ENCODE data around the gene PTPRF.
"Not testable (repeated sequence)": the region's sequence is repeated elsewhere in the genome, so short reads cannot be mapped to it uniquely, and the experiment has no call there.

The PTPRF gene

DNA sequence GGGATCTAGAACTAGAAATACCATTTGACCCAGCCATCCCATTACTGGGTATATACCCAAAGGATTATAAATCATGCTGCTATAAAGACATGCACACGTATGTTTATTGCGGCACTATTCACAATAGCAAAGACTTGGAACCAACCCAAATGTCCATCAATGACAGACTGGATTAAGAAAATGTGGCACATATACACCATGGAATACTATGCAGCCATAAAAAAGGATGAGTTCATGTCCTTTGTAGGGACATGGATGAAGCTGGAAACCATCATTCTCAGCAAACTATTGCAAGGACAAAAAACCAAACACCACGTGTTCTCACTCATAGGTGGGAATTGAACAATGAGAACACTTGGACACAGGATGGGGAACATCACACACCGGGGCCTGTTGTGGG is 107.7 kb downstream of the PTPRF start:
- not testable (repeated sequence) for DNase-seq

DNA sequence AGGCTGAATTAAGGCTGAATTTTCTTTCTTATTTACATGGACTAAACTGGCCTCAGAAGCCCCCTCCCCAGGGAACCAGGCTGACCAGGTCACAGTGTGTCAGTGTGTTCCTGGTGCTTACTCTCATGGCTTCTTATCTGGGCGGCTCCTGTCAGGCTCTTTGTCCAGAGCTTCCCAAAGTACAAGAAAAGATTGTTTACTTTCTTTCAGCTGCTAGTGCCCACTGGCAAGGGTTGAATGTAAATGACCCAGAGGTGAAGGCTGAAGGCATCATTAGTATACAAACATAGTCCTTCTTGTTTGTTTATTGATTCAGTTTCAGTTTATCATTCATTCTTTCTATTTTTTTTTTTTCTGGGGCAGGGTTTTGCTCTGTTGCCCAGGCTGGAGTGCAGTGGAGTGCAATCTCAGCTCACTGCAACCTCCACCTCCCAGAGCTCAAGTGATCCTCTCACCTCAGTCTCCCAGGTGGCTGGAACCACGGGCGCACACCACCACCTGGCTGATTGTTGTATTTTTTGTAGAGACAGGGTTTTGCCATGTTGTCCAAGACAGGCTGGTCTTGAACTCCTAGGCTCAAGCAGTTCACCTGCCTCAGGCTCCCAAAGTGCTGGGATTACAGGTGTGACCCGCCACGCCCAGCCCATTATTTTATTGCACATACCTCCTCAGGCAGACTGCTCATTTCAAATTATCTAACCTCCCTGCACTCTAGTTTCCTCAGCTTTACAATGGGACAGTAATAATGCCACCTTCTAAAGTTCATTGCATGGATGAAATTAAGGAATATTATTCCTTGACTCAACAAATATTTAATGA is 109.5 kb downstream of the PTPRF start:
- DNase-seq: no peak

DNA sequence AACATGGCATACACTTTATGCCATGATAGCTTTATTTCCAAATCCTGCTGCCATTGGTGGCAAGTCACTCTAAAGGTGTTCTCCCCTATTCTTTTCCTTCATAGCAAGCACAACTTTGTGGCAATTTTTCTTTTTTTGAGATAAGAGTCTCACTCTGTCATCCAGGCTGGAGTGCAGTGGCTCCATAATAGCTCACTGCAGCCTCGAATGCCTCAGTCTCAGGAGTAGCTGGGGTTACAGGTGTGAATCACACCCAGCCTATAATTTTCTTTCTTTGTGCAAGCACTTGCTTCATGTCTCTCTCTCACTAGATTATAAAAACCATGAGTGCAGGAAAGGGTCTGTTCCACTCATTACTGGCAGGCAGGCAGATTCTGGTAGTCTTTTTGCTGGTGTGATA is 113.9 kb downstream of the PTPRF start:
- DNase-seq: no peak

DNA sequence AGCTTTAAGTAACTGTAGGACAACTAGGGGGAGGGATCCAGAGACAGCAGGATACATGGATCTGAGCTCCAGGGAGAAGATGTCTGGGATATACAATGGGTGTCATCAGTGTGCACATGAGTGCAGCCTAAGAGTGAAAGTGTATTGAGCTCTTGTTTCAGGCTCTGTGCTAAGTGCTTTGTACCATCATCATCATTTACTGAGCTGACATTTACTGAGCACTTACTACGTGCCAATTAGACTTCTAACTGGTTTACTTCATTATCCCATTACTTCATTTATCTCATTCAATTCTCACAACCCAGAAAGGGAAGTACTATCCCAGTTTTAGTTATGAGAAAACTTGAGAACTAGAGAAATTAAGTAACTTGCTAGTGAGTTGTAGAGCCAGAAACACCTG is 114.8 kb downstream of the PTPRF start:
- no peak for DNase-seq

DNA sequence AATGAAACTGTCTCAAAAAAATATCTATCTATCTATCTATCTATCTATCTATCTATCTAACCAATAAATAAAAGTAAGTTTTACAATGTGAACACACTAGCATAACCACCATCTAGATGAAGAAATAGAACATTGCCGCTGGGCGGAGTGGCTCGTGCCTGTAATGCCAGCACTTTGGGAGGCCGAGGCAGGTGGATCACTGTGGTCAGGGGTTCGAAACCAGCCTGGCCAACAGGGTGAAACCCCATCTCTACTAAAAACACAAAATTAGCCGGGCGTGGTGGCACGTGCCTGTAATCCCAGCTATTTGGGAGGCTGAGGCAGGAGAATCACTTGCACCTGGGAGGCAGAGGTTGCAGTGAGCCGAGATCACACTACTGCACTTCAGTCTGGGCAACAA is 116.6 kb downstream of the PTPRF start:
- DNase-seq: not testable (repeated sequence)

DNA sequence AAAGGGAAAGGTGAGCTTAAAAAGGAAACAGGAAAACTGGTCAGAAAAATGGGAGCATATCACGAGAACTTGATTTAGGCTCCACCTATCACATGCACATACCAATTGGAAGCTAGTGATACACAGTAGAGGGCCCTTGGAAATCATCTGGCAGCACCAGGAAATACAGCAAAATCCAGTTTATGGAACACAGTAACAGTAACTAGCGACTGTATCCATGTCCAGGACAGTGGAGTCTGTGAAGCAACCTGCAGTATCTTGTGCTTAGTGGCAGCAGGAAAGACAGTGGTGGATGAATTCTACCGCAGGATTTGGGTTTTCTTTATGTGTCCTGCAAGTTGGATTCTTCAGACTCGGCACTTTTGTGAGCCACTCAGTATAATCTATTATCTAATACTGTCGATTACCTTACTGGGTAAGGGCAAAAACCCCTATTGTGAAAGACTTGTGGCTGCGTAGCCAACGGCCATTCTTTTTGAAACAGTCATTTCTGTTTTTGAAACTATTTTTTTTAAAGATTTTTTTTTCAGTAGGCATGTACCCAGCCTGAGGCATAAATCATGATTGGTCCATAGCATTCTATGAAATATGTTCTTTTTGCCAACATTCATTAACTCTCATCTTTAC is 117.7 kb downstream of the PTPRF start:
- no peak for DNase-seq

DNA sequence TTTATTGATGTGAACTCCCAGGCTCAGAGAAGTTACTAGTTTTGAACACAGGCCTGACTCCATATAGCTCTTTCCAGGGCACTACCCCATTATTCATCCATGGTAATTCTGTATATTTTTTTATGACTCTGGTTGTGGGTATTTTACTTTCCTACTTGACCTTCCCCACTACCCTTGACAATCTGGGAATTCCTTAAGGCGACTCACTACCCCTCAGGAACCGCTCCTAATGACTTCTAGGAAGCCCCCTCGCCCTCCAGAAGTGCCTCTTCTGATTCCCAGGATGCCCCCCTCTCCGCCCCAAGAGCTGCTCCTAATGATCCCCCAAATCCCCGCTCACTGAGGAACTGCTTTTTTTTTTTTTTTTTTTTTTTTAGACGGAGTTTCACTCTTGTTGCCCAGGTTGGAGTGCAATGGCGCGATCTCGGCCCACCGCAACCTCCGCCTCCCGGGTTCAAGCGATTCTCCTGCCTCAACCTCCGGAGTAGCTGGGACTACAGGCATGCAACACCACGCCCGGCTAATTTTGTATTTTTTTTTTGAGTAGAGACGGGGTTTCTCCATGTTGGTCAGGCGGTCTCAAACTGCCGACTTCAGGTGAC is 118.3 kb downstream of the PTPRF start:
- DNase-seq: no peak

DNA sequence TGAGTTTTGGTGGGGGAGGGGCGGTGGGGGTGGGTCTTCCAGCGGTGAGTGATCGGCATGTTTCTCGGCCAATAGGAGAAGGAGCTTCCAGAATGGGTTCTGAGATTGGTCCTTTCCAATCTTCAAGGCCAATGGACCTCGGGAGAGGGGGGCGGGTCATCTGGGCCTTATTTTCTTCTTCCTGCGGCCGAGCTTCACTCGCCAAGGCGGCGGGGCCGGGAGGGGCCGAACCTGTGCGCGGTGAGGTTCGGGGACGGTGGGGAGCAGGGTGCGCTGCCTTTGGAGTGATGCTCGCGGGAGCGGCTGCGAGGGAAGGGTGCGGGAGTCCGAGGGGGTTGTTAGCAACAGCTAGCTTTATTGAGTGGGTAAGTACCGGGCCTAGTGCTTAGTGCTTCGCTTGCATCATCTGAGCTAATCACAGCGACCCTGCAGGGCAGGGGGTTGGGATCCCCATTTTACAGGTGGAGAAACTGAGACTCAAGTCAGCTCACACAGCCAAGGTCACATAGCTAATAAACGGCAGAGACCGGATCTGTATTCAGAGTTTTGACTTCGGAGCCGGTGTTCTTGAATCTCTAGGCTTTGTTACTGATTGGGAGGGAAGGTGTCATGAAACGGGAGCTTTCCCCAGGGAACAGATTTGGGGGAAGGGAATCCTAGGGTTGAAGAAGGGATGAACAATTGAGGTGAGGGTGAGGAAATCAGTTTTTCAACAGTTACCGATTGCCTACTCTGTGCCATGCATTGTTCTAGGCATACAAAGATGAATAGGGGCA is 119.8 kb downstream of the PTPRF start:
- peak; percentile 88 for DNase-seq

DNA sequence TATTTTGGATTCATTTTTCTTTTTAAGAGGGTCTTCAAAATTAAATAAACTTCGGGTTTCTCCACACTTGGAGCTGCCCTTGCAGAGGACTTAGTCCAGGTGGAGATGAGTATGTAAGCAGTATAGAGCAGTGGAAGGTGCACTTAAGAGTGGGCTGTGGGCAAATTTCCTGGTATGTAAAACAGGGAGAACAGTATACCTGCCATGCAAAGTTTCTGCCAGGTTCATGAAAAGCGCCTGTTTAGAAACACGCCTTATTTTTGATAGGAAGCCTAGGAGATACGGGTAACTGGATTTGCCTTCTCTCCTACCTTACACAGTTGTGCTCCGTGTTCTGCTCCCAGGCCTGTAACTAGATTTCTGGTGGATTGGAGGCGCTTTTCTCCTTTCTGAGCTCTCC is 120.5 kb downstream of the PTPRF start:
- no peak for DNase-seq

DNA sequence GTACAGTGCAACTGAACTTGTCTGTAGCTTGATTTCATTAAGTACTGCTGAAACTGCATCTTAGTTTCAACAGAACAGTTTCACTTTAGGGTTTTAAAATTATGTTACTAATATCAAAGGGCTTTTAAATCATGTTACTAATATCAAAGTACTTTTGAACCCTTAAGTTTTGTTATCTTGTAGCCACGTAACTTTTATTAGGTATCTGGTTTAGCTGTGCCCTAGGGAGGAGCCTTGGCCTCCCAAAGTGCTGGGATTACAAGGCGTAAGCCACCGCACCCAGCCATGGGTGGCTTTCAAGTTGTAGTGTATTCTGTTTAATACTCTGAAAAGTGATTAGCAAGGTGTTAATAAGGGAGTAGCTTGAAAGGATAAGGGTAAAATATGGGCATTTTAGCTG is 121.2 kb downstream of the PTPRF start:
- no peak for DNase-seq

DNA sequence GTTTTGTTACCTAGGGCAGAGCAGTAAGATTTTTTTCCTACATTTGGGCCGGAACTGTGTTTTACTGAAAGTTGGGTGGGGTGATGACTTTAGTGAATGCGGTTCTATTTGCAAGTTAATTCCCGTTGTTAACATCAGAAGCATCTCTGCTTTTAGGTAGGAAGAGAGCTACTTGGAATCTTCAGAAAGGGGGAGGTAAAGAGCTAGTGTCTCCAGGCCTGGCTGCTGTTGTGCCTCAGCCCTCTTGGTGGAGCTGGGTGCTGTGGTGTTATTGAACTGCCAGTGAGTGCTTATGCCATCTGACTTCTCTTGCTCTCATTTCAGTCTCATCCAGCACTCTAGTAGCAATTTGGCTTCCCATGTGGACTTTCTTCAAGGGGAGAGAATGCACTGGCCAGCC is 122.7 kb downstream of the PTPRF start:
- DNase-seq: no peak

DNA sequence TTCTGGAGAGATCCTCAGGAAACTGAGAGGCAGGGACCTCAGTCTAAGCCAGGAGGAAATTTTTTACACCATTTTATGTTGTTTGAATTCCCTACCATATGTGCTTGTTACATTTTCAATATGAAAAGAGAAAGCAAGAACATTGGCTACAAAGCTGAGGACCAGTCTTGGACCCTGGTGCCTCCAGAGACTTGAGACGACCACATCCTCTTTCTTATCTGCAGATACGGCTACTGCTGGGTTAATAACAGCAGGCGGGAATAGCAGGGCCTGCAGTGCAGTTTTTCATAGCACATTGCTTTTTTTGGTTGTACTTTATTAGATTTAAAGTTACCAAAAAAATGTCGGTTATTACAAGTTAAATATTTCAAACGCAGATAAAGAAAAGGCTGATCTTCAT is 123.2 kb downstream of the PTPRF start:
- DNase-seq: no peak

DNA sequence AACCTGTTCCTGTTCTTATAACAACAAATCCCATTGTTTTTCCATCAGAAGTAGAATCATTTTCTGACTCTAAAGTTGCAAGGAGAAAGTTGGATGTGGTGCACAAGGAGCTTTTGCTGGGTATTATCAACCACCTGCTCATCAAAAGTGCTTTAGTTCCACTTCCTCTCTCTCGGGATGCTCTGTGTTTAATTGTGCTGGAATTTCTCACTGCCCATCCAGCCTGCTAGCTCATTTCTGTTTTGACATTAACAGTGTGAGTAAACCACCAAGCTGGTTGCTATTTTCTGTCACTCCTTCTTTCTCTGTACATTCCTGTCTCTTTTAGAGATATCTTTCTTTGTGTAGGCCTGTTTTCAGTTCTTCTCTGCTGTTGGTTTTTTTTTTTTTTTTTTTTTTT is 125.3 kb downstream of the PTPRF start:
- no peak for DNase-seq

DNA sequence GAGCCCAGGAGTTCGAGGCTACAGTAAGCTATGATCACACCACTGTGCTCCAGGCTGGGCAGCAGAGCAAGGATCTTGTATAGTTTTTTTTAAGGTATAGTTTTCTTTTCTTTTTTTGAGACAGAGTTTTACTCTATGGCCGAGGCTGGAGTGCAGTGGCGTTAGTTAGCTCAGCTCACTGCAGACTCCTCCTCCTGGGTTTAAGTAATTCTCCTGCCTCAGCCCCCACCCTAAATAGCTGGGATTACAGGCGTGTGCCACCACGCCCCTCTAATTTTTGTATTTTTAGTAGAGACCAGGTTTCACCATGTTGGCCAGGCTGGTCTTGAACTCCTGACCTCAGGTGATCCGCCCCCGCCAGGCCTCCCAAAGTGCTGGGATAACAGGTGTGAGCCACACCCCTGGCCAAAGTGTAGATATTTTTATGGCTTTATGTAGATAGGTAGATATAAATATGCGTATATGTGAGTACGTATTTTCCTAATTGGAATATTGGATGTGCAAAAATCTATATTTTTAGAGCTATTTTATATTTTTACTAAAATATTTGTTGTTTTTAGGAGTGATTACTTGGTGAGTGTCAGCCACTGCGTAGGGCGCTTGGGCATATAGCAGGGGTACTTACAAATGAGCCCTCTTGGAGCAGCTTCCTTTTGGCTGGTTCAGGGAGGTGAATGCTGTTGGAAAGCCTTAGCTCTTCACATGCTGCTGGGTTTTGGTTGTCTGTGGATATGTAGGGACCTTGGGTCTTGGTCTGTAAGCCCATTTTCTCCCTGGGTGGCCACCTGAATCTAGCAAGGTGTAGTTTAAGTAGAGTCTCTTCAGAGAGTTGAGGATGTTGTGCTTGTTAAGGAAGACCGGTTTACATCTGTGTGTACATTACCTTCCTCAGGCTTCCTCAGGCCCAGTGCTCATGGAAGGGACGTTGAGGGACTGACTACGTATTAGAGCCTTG is 128.8 kb downstream of the PTPRF start:
- DNase-seq: no peak

DNA sequence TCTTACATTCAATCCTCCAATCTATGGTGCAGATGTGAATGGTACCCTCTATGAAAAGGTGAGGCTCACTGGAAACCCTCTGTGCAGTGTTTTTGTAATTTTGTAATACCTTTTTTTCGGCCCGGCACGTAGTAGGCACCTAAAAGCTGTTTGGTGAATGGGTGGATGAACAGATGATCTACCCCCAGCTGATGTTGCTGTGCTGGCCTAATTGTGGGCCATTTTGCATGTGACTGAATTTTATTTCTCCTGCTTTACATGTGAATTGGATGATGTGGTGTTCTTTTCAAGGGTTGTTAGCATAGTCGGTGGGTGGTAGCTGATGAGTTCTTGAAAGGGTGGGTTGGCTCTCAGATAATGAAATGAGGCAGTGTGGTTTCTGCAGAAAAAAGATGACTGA is 129.7 kb downstream of the PTPRF start:
- DNase-seq: no peak

DNA sequence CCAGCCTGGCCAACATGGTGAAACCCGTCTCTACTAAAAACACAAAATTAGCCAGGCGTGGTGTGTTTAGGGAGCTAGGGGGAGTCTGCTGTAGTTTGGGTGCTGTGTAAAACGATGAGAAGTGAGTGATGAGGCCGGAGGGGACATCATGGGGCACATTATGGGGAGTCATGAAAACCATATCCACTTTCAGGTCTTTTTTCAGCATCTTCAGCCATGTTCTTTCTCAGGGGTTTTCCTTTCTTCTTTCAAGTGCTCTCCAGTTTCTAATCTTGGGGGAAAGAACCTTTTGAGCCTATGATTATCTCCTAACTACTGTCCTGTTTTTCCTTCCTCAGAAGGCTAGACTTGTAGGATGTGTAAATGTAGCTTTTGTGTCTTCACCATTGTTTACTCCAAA is 133.7 kb downstream of the PTPRF start:
- no peak for DNase-seq

DNA sequence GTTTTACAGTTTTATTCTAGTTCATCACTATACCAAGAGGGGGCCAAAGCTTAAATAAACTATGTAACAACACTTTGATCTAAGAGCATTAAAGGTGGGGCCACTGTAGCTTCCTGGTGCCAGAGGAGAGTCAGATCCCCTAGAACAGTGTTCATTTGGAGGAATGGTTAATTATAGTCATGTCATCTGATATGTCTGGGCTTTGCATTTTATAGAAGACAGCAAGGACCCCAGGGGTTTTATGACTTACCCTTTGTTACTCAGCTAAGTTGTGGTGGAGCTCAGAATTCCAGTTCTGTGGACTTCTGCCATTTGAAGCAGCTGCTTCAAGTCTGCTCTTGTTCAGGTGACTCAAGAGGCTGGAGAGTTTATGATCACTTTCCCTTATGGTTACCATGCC is 135.9 kb downstream of the PTPRF start:
- DNase-seq: no peak

DNA sequence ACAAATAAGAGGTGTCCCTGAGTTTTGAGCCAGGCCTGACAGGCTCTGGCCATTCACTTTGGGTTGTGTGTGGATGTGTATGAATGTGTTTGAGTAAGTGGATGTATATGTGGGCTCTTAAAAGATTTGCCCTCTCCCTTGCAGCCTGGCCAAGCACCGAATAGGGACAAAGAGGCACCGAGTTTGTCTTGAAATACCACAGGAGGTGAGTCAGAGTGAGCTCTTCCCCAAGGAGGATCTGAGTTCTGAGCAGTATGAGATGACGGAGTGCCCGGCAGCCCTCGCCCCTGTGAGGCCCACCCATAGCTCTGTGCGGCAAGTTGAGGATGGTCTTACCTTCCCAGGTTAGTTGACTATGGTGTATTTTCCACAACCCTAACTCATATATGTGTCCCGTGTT is 138.3 kb downstream of the PTPRF start:
- no peak for DNase-seq

DNA sequence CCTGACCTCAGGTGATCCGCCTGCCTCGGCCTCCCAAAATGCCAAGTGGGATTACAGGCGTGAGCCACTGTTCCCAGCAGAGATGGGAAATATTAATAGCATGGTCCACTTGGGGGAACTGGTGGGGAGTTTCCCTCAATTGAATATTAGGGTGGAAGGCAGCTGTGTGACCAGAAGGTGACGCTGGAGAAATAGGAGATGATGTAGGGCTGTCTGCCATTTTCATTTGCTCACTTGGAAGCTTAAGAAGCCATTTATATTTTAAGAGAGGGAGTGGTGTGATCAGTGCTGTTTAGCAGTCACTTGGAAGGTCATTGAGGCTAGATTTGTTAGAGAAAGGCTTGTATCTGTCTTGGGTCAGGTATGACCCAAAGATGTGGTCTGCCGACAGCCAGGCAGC is 139.2 kb downstream of the PTPRF start:
- no peak for DNase-seq

DNA sequence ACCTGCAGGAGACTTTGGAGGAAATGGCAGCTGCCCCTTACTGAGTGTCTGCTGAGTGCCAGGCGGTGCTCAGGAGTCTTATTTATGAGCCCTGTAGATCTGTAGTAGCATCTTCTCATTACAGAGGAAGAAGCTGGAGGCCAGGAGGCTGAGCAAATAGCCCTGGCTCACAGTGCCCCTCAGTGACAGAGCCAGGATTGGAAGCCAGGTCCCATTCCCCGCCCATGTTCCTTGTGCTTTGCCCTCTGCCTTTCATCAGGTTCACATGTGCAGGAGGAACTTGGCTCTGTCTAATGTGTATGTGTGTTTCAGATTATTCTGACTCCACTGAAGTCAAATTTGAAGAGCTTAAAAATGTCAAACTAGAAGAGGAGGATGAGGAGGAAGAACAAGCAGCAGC is 140.5 kb downstream of the PTPRF start:
- no peak for DNase-seq

DNA sequence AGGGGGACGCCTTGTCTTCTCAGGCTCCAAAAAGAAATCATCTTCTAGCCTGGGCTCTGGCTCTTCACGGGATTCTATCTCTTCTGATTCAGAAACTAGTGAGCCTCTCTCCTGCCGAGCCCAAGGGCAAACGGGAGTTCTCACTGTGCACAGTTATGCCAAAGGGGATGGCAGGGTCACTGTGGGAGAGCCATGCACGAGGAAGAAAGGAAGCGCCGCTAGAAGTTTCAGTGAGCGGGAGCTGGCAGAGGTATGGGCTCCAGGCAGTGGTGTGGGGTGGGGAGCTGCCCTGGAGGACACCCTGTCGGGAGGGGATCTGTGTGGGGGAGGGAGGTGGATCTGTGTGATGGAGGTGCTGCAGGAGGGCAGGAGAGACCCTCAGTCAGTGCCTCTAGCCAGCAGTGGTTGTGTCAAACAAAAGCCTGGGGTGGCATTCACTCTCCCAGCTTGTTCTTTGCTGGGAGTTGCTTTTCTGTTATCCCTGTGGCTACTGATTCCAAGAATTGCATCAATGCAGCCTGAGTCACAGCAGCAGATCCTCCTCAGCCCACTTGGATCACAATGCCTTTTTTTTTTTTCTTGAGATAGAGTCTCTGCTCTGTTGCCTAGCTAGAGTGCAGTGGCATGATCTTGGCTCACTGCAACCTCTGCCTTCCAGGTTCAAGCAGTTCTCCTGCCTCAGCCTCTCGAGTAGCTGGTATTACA is 141.1 kb downstream of the PTPRF start:
- no peak for DNase-seq

DNA sequence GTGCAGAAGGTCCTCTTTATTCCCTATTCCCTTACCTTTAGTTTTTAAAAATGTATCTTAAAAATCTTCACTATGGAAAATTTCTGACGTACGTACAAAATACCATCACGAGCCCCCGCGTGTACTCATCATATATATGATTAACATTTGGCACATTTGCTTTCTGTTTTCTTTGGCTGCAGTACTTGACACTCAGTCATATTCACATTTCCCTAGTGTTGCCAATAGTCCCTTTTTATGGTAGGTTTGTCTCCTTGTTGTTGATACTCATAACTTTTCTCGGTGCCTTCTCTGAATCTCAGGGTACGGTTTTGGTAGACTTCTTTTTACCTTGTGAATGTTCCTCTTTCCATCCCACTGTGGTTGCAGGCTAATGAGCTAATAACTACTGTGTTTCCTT is 142.6 kb downstream of the PTPRF start:
- no peak for DNase-seq

Measured in effector CD4-positive, alpha-beta T cell (primary cell).